Activated CD8-positive, alpha-beta T cell treated with anti-CD3 and anti-CD28 coated beads for 36 hours (primary cell): ENCODE measurements around the gene DMAC2L. TPM values are rescaled to one million over a fixed set of nuclear protein-coding genes. Genes with fewer than 3 reads are reported as not detected.

Experiments used
- ATAC-seq: fragments of 200-7000 bp; cut with Tn5 transposase; one replicate; pipeline ENCODE4 v1.10.0; 2021; ENCODE audit warnings: mild to moderate bottlenecking, moderate library complexity
- CTCF ChIA-PET: fragments of 350-600 bp; sonication (Branson Sonifier 250); formaldehyde crosslinking; loops from one replicate; lab custom pipeline; 2021; ENCODE audit warnings: antibody characterized with exemption; lab: Charles Lee
- POLR2A ChIA-PET: fragments of 350-600 bp; sonication (Branson Sonifier 250); formaldehyde crosslinking; loops from one replicate; lab custom pipeline; 2021; ENCODE audit warnings: antibody characterized with exemption; lab: Charles Lee
- DNase-seq: peaks from one replicate; pipeline ENCODE4 v3.0.0-alpha.2; 2020
- H3K27ac Mint-ChIP-seq: one replicate; pipeline ENCODE4 v1.8.0; 2021; ENCODE audit warnings: mild to moderate bottlenecking, mixed read lengths
- H3K27me3 Mint-ChIP-seq: one replicate; pipeline ENCODE4 v1.8.0; 2021; ENCODE audit warnings: mixed read lengths
- H3K36me3 Mint-ChIP-seq: one replicate; pipeline ENCODE4 v1.8.0; 2021; ENCODE audit warnings: low read depth, mixed read lengths
- H3K4me1 Mint-ChIP-seq: one replicate; pipeline ENCODE4 v1.8.0; 2021; ENCODE audit warnings: low read depth, mixed read lengths
- H3K4me3 Mint-ChIP-seq: one replicate; pipeline ENCODE4 v1.8.0; 2021; ENCODE audit warnings: mild to moderate bottlenecking, moderate library complexity, mixed read lengths
- H3K9me3 Mint-ChIP-seq: one replicate; pipeline ENCODE4 v1.8.0; 2021; ENCODE audit warnings: mixed read lengths
- CTCF ChIP-seq: fragments of 200-600 bp; IDR thresholded peaks from one replicate; pipeline ENCODE4 v1.8.0; 2022; ENCODE audit warnings: antibody characterized with exemption, mild to moderate bottlenecking
- intact Hi-C: fragments of 100-400 bp; cut with micrococcal nuclease; formaldehyde crosslinking; loops from one replicate; pipeline ENCODE4 v1.10.0; 2022
- total RNA-seq, 2 experiments: library from RNA; stranded (reverse); gene quantifications; one replicate each; pipeline ENCODE4 v1.2.3, GENCODE V29; 2021

Gene DMAC2L
- total RNA-seq, 2 experiments from 2014 or later: 15.5 to 17.6 TPM

- ChIA-PET POLR2A (interaction anchor here (2.1 kb wide), 1 partner anchor 51 kb away, joined by 7 read pairs; the partner anchor contains the start of gene CDKL1), CTCF (interaction anchor here (1.0 to 3.6 kb wide), 4 partner anchors 11 to 197 kb away, joined by 3 to 14 read pairs (median 3); no protein-coding TSS in a partner anchor)
- Mint-ChIP-seq H3K4me1 (peaks cover 26% of the 10 kb centered on the region), H3K27ac (no peak overlapping the region), H3K27me3 (no peaks in the 10 kb centered on the region), H3K4me3 (no peak overlapping the region), H3K9me3 (no peaks in the 10 kb centered on the region), H3K36me3 (no peaks in the 10 kb centered on the region)
- ATAC-seq (no peak), DNase-seq (no peak)
- no peak for TF ChIP-seq CTCF
- intact Hi-C loops: loop anchor here (2.0 kb wide), 1 partner anchor 187 kb away; the partner anchor contains the start of gene MAP4K5
Measured at GRCh38 chr14:50345846-50346422, 33.8 kb downstream of the DMAC2L start.

GRCh38 chr14:50347521-50347920 lies 35.4 kb downstream of the DMAC2L start:
- ATAC-seq: no peak
- no peak for TF ChIP-seq CTCF
- no peaks in the 10 kb centered on the region for H3K36me3 Mint-ChIP-seq
- no peak overlapping the region for H3K4me3 Mint-ChIP-seq
- peaks cover 23% of the 10 kb centered on the region for H3K4me1 Mint-ChIP-seq
- DNase-seq: no peak
- intact Hi-C loops: no loop called here
- CTCF ChIA-PET: interaction anchor here (1.0 to 1.5 kb wide), 3 partner anchors 12 to 184 kb away, joined by 3 to 4 read pairs (median 3); partner anchors contain the start of gene MAP4K5
- POLR2A ChIA-PET: interaction anchor here (0.8 kb wide), 1 partner anchor 185 kb away, joined by 4 read pairs; the partner anchor contains the start of gene MAP4K5
- H3K27ac Mint-ChIP-seq: no peak overlapping the region
- no peaks in the 10 kb centered on the region for H3K27me3 Mint-ChIP-seq
- no peaks in the 10 kb centered on the region for H3K9me3 Mint-ChIP-seq

GRCh38 chr14:50348933-50349332 lies 36.8 kb downstream of the DMAC2L start:
- H3K4me1 Mint-ChIP-seq: peaks cover 9% of the 10 kb centered on the region
- H3K27me3 Mint-ChIP-seq: no peaks in the 10 kb centered on the region
- ChIA-PET CTCF (interaction anchor here (1.5 kb wide), 1 partner anchor 14 kb away, joined by 3 read pairs; no protein-coding TSS in a partner anchor), POLR2A (no interaction called here)
- no peak overlapping the region for H3K27ac Mint-ChIP-seq
- ATAC-seq (no peak), DNase-seq (no peak)
- no peak overlapping the region for H3K4me3 Mint-ChIP-seq
- no peak for TF ChIP-seq CTCF
- intact Hi-C loops: no loop called here
- H3K9me3 Mint-ChIP-seq: no peaks in the 10 kb centered on the region
- H3K36me3 Mint-ChIP-seq: no peaks in the 10 kb centered on the region

GRCh38 chr14:50350975-50351374 lies 38.9 kb downstream of the DMAC2L start:
- H3K9me3 Mint-ChIP-seq: no peaks in the 10 kb centered on the region
- ChIA-PET POLR2A (interaction anchor here (0.6 kb wide), 1 partner anchor 210 kb away, joined by 3 read pairs; no protein-coding TSS in a partner anchor), CTCF (no interaction called here)
- H3K27me3 Mint-ChIP-seq: no peaks in the 10 kb centered on the region
- ATAC-seq (no peak), DNase-seq (no peak)
- no peaks in the 10 kb centered on the region for H3K4me1 Mint-ChIP-seq
- intact Hi-C loops: no loop called here
- no peak overlapping the region for H3K4me3 Mint-ChIP-seq
- no peak overlapping the region for H3K27ac Mint-ChIP-seq
- peaks cover 5% of the 10 kb centered on the region for H3K36me3 Mint-ChIP-seq
- TF ChIP-seq CTCF: no peak

GRCh38 chr14:50352584-50352983 lies 40.5 kb downstream of the DMAC2L start:
- Mint-ChIP-seq H3K4me3 (no peak overlapping the region), H3K27me3 (no peaks in the 10 kb centered on the region), H3K36me3 (peaks cover 6% of the 10 kb centered on the region), H3K27ac (no peak overlapping the region), H3K9me3 (no peaks in the 10 kb centered on the region), H3K4me1 (no peaks in the 10 kb centered on the region)
- POLR2A ChIA-PET: no interaction called here
- no peak for TF ChIP-seq CTCF
- intact Hi-C loops: no loop called here
- CTCF ChIA-PET: no interaction called here
- ATAC-seq: no peak
- DNase-seq: no peak
